Activated CD8-positive, alpha-beta T cell treated with anti-CD3 and anti-CD28 coated beads for 36 hours (primary cell): Measurements from ENCODE around the gene EPDR1. TPM values are rescaled to one million over a fixed set of nuclear protein-coding genes. Genes with fewer than 3 reads are reported as not detected.

Experiments used
- ATAC-seq: fragments of 200-7000 bp; cut with Tn5 transposase; one replicate; pipeline ENCODE4 v1.10.0; 2021; ENCODE audit warnings: mild to moderate bottlenecking, moderate library complexity
- CTCF ChIA-PET: fragments of 350-600 bp; sonication (Branson Sonifier 250); formaldehyde crosslinking; loops from one replicate; lab custom pipeline; 2021; ENCODE audit warnings: antibody characterized with exemption; lab: Charles Lee
- POLR2A ChIA-PET: fragments of 350-600 bp; sonication (Branson Sonifier 250); formaldehyde crosslinking; loops from one replicate; lab custom pipeline; 2021; ENCODE audit warnings: antibody characterized with exemption; lab: Charles Lee
- DNase-seq: peaks from one replicate; pipeline ENCODE4 v3.0.0-alpha.2; 2020
- H3K27ac Mint-ChIP-seq: one replicate; pipeline ENCODE4 v1.8.0; 2021; ENCODE audit warnings: mild to moderate bottlenecking, mixed read lengths
- H3K27me3 Mint-ChIP-seq: one replicate; pipeline ENCODE4 v1.8.0; 2021; ENCODE audit warnings: mixed read lengths
- H3K36me3 Mint-ChIP-seq: one replicate; pipeline ENCODE4 v1.8.0; 2021; ENCODE audit warnings: low read depth, mixed read lengths
- H3K4me1 Mint-ChIP-seq: one replicate; pipeline ENCODE4 v1.8.0; 2021; ENCODE audit warnings: low read depth, mixed read lengths
- H3K4me3 Mint-ChIP-seq: one replicate; pipeline ENCODE4 v1.8.0; 2021; ENCODE audit warnings: mild to moderate bottlenecking, moderate library complexity, mixed read lengths
- H3K9me3 Mint-ChIP-seq: one replicate; pipeline ENCODE4 v1.8.0; 2021; ENCODE audit warnings: mixed read lengths
- intact Hi-C: fragments of 100-400 bp; cut with micrococcal nuclease; formaldehyde crosslinking; loops from one replicate; pipeline ENCODE4 v1.10.0; 2022
- total RNA-seq, 2 experiments: library from RNA; stranded (reverse); gene quantifications; one replicate each; pipeline ENCODE4 v1.2.3, GENCODE V29; 2021
- TF ChIP-seq, protein P1 (sequence below): fragments of 200-600 bp; IDR thresholded peaks from one replicate; pipeline ENCODE4 v1.8.0; 2022; ENCODE audit warnings: antibody characterized with exemption, mild to moderate bottlenecking

EPDR1 gene
- total RNA-seq, 2 experiments from 2014 or later, result 3.4 to 4.7 TPM

GRCh38 chr7:37915438-37915837 lies 5.0 kb upstream of the EPDR1 start:
- ATAC-seq, result no peak
- peaks cover 66% of the 10 kb centered on the region for H3K27me3 Mint-ChIP-seq
- CTCF ChIA-PET, result interaction anchor here (1.0 kb wide), 1 partner anchor 13 kb away, joined by 3 read pairs; no protein-coding TSS in a partner anchor

DNA sequence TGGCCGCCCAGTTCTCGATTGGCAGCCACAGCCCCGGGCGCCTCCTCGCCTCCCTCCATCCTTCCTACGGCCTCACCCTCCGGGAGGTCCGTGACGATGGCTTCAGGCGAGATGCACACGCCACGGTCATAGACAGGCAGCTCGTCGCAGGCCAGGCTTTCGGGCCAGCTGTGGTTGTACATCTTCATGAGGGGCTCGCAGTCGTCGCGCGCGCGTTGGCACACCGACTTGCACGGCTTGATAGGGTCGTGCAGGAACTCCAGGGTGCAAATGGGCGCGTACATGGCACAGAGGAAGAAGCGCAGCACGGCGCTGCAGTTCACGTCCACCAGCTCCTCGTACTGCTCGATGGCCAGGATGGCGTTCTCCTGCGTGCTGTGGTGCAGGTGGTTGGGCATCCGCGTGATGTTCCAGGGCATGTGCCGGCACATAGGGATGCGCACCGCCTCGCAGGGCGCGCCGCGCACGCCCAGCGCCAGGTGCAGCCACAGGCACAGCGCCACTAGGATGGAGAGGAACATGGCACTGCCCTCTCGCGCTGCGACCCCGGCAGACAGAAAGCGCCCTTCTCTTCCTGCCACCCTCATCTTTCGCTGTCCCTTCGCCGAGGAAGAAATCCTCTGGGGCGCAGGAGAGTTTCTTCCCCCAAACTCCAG lies 4.3 kb upstream of the EPDR1 start:
- intact Hi-C loops, result no loop called here
- CTCF ChIA-PET, result interaction anchor here (1.0 to 3.8 kb wide), 6 partner anchors 9 to 300 kb away, joined by 3 to 20 read pairs (median 6); no protein-coding TSS in a partner anchor
- Mint-ChIP-seq H3K4me3 (peak overlapping the region; percentile 58), H3K4me1 (peaks cover 15% of the 10 kb centered on the region), H3K9me3 (no peaks in the 10 kb centered on the region), H3K27ac (no peak overlapping the region), H3K27me3 (peaks cover 66% of the 10 kb centered on the region), H3K36me3 (no peaks in the 10 kb centered on the region)
- peak; percentile 12 for DNase-seq
- ATAC-seq, result no peak
- POLR2A ChIA-PET, result interaction anchor here (1.1 kb wide), 1 partner anchor 754 kb away, joined by 3 read pairs; no protein-coding TSS in a partner anchor
- TF ChIP-seq, protein P1, sequence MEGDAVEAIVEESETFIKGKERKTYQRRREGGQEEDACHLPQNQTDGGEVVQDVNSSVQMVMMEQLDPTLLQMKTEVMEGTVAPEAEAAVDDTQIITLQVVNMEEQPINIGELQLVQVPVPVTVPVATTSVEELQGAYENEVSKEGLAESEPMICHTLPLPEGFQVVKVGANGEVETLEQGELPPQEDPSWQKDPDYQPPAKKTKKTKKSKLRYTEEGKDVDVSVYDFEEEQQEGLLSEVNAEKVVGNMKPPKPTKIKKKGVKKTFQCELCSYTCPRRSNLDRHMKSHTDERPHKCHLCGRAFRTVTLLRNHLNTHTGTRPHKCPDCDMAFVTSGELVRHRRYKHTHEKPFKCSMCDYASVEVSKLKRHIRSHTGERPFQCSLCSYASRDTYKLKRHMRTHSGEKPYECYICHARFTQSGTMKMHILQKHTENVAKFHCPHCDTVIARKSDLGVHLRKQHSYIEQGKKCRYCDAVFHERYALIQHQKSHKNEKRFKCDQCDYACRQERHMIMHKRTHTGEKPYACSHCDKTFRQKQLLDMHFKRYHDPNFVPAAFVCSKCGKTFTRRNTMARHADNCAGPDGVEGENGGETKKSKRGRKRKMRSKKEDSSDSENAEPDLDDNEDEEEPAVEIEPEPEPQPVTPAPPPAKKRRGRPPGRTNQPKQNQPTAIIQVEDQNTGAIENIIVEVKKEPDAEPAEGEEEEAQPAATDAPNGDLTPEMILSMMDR, result no peak

More at GRCh38 chr7:37915438-37915837, 5.0 kb upstream of the EPDR1 start:
- POLR2A ChIA-PET, result no interaction called here
- Mint-ChIP-seq H3K4me1 (peaks cover 13% of the 10 kb centered on the region), H3K9me3 (no peaks in the 10 kb centered on the region), H3K4me3 (no peak overlapping the region), H3K36me3 (no peaks in the 10 kb centered on the region), H3K27ac (no peak overlapping the region)
- intact Hi-C loops, result no loop called here
- TF ChIP-seq, protein P1, result no peak
- no peak for DNase-seq

GRCh38 chr7:37916673-37917660 lies 3.5 kb upstream of the EPDR1 start, which contains the start of gene SFRP4:
TSS of gene SFRP4 (minus strand) at chr7:37916817. CDS start at chr7:37916537, 280 bp downstream.
- intact Hi-C loops, result no loop called here
- ChIA-PET POLR2A (interaction anchor here (1.1 kb wide), 1 partner anchor 753 kb away, joined by 3 read pairs; no protein-coding TSS in a partner anchor), CTCF (interaction anchor here (0.6 to 4.7 kb wide), 17 partner anchors 7 to 553 kb away, joined by 3 to 25 read pairs (median 5); no protein-coding TSS in a partner anchor)
- Mint-ChIP-seq H3K4me1 (peaks cover 18% of the 10 kb centered on the region), H3K4me3 (peak within 1 kb of the TSS; percentile 58), H3K9me3 (no peaks in the 10 kb centered on the region), H3K36me3 (no peaks in the 10 kb centered on the region), H3K27me3 (peaks cover 68% of the 10 kb centered on the region), H3K27ac (no peak within 1 kb of the TSS)
- TF ChIP-seq, protein P1, result peak; percentile 79
- DNase-seq, result peak; percentile 19
- no peak for ATAC-seq

- Mint-ChIP-seq H3K27ac (no peak overlapping the region), H3K9me3 (no peaks in the 10 kb centered on the region), H3K36me3 (no peaks in the 10 kb centered on the region), H3K27me3 (peaks cover 72% of the 10 kb centered on the region), H3K4me1 (peaks cover 19% of the 10 kb centered on the region), H3K4me3 (no peak overlapping the region)
- ChIA-PET POLR2A (no interaction called here), CTCF (interaction anchor here (0.9 to 4.7 kb wide), 7 partner anchors 12 to 451 kb away, joined by 3 to 25 read pairs (median 9); no protein-coding TSS in a partner anchor)
- TF ChIP-seq, protein P1, result peak; percentile 20
- intact Hi-C loops, result no loop called here
- no peak for DNase-seq
- ATAC-seq, result no peak
These were observed 1.9 kb upstream of the EPDR1 start for GRCh38 chr7:37918526-37918925.
